GM21737 (cell line): ENCODE results near the gene ACOT8.
A peak's percentile ranks its signal among the peaks of the same experiment; 100 is the strongest.
"Not testable (repeated sequence)": the region's sequence is repeated elsewhere in the genome, so short reads cannot be mapped to it uniquely, and the experiment has no call there.

Experiments used
- ATAC-seq: cut with Tn5 transposase; IDR thresholded peaks from one replicate; pipeline ENCODE4 v1.9.1; 2021; ENCODE audit warnings: mild to moderate bottlenecking, moderate library complexity; ENCODE audit not compliant: unreplicated experiment

Gene ACOT8

GRCh38 chr20:45888681-45889080 lies 31.5 kb upstream of the ACOT8 start:
- no peak for ATAC-seq

DNA sequence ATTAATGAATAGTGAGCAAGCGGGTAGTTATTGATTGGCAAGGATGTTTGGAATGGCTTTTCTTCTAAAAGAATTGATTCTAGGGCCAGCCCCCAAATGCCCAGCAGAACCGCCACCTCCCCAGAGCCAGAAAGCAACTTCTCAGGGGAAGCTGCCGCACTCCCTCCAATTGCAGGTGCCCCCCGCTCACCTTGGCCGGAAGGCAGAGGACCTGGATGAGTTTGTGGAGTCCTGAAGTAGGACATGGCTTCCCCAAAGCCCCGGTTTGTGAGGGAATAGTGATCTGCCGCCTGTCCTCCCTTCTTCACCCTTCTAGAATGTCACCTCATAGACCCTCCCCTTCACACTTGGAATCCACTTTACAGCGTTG lies 30.1 kb upstream of the ACOT8 start, which contains the start of gene SPATA25:
Gene SPATA25 (minus strand): TSS at position 277 of the 370 bp plus-strand sequence. CDS start 32 bp downstream, at position 245.
- ATAC-seq = no peak

GRCh38 chr20:45886590-45887345 lies 29.6 kb upstream of the ACOT8 start:
- no peak for ATAC-seq

GRCh38 chr20:45883100-45883469 lies 25.9 kb upstream of the ACOT8 start:
- ATAC-seq = no peak

DNA sequence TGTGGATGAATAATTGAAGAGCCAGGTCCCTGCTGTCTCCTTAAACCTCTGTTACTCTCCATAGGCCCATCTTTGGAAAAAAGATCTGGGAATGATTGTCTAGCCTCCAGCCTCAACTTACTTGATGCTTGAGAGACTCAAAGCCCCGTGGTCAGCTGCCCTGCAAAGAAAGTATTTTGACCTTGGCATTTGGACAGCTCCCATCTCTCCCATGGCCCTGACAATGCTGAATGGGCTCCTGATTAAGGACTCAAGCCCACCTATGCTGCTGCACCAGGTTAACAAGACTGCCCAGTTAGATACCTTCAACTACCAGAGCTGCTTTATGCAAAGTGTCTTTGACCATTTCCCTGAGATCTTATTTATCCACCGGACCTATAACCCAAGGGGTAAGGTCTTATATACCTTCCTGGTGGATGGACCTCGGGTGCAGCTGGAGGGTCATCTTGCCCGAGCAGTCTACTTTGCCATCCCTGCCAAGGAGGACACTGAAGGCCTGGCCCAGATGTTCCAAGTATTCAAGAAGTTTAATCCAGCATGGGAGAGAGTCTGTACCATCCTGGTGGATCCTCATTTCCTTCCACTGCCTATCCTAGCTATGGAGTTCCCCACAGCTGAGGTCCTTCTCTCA lies 25.4 kb upstream of the ACOT8 start:
- no peak for ATAC-seq

DNA sequence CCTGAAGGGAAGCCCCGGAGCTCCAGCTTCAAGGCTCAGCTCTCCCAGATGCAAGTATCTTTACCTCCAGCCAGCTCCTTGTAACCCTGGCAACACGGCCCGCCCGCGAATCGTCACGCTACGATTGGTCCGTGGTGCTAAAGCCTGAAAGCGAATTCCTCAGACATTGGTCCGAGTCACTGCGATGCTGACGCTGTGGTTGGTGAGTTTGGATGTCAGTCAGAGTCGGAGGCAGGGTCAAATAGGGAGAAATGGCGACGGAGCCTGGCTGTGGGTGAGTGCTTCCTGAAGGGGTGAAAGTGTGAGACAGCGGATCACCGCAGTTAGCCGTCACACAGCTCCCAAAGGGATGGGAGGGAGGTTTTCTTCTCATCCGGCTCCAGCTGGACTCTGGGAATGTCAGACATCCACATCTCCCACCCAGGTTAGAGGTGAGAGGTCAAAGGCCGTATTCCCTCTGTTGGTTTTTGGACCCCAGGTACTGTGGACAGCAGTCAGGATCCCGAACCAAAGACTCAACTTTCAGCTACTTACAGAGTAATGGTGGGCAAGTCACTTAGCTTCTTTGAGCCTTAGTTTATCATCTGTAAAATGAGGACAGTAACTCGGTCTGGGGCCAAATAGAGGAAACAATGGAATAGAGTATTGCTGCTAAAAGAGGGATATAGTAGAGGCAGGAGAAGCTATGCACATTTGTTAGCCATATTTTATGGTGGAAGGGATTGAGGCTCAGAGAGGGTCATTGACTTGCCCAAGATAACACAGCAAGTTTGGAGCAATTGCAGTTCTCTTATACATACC lies 24.0 kb upstream of the ACOT8 start, which contains the start of gene ZSWIM1:
Gene ZSWIM1 (plus strand): TSS at position 240 of the 801 bp plus-strand sequence. CDS start 1,366 bp downstream, outside the sequence.
- ATAC-seq = peak; percentile 95

GRCh38 chr20:45878076-45878761 lies 21.0 kb upstream of the ACOT8 start:
- no peak for ATAC-seq

- no peak for ATAC-seq
Observed at GRCh38 chr20:45874576-45874975, 17.4 kb upstream of the ACOT8 start.

DNA sequence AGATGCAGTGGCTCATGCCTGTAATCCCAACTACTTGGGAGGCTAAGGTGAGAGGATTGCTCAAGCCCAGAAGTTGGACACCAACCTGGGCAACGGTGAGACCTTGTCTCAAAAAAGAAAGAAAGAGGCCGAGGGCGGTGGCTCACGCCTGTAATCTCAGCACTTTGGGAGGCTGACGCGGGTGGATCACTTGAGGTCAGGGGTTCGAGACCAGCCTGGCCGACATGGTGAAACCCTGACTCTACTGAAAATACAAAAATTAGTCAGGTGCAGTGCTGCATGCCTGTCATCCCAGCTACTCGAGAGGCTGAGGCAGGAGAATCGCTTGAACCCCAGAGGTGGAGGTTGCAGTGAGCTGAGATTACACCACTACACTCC lies 16.9 kb upstream of the ACOT8 start:
- ATAC-seq = not testable (repeated sequence)

GRCh38 chr20:45873409-45874103 lies 16.4 kb upstream of the ACOT8 start:
- ATAC-seq = no peak

GRCh38 chr20:45872626-45873025 lies 15.4 kb upstream of the ACOT8 start:
- ATAC-seq = no peak

DNA sequence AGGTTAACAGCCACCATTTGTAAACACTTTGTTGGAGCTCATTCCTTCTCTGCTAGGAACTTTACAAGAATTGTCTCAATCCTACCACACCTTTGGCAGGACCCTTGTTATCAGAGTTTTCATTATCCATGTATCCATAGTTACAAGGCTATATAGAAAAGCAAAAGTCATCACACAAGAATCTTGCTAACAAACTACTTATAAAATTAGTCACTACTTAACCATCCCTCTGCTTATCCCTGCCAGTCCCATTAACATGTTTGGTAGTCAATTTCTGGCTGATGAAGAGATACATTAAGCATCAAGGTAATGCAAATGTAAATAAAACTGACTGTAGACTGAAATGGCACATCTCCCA lies 10.6 kb upstream of the ACOT8 start:
- no peak for ATAC-seq

DNA sequence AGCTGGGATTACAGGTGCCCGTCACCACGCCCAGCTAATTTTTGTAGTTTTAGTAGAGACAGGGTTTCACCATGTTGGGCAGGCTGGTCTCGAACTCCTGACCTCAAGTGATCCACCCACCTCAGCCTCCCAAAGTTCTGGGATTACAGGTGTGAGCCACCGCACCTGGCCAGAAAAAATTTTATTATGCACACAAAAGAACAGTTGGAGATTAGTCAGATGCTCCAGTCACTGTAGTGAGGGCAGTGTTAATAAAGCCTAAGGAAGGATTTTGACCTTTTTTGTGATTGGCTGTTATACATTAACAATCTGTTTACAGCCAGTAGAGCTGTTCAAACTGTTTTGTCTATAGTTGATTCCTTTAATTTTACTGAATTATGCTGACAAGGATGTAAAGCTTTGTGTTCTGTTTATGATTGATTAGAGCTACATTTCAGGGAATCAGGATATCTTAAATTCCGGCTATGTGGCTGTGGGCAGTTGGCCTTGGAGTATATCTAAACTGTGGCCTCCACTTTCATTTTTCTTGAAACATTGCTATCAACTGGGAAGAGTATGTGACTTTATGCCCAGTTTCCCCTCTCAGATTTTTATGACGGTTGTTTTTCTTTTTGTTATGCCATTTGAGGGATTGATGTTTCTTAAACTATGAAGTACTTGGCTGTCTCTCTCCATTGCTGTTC lies 10.1 kb upstream of the ACOT8 start:
- ATAC-seq = no peak

DNA sequence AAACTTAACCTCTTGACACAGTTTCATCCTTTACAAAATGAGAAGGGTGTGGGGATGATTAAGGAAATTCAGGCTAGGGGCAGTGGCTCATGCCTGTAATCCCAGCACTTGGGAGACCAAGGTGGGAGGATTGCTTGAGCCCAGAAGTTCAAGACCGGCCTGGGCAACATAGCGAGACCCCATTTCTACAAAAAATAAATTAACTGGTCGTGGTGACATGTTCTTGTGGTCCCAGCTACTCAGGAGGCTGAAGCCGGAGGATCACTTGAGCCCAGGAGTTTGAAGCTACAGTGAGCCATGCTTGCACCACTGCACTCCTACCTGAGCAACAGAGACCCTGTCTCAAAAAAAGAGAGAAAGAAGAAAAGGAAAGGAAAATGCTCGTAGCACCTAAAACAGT lies 9.3 kb upstream of the ACOT8 start:
- no peak for ATAC-seq

DNA sequence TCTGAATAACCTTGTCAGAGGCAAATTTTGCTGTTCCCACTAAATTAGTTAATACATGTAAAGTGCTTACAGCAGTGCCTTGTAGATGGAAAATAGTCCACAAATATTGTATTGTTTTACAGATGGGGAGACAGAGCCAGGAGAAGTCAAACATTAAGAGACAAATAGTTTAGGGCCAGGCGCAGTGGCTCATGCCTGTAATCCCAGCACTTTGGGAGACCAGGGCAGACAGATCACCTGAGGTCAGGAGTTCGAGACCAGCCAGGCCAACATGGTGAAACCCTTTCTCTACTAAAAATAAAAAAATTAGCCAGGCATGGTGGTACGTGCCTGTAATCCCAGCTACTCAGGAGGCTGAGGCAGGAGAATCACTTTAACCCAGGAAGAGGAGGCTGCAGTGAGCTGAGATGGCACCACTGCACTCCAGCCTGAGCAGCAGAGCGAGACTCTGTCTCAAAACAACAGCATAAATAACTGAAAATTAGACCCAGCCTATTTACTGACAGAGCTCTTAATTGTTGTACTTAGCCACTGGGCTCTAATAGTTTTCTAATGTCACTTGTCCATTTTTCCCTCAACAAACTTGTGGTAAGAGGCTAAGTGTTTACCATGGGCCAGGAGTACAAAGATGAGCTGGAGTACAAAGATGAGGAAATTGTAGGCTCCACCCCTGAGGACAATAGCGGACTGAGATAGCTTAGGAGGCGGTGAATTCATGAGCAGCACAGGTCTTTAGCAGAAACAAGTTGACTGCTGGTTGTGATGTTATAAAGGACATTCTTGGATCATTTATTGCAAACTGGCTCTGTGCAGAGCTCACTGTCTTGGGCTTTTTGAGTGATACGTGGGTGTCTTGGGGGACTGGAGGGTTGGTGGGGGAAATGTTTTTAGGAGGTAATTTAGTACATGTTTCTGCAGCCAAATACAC lies 6.6 kb upstream of the ACOT8 start:
- no peak for ATAC-seq

DNA sequence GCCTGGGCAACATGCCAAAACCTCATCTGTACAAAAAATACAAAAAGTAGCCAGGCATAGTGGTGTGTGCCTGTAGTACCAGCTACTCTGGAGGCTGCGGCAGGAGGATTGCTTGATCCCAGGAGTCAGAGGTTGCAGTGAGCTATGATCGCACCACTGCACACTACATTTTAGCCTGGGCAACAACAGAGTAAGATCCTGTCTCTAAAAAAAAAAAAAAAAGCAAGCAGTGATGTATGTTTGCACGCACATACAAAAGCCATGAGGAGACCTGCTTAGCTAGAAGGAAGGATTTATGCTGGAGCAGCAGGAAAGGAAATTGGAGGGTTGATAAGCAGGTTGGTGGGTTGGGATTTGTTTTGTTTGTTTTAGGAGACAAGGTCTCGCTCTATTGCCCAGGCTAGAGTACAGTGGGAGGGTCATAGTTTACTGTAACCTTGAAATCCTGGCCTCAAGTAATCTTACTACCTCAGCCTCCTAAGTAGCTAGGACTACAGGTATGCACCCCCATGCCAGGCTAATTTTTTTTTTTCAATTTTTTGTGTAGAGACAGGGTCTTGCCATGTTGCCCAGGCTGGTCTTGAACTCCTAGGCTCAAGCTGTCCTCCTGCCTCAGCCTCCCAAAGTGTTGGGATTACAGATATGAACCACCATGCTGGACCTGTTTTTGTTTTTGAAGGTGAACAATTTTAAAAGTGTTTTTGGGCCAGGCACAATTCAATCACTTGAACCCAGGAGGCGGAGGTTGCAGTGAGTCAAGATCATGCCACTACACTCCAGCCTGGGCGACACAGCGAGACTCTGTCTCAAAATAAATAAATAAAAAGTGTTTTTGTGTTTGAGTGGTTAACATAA lies 4.3 kb upstream of the ACOT8 start:
- no peak for ATAC-seq

DNA sequence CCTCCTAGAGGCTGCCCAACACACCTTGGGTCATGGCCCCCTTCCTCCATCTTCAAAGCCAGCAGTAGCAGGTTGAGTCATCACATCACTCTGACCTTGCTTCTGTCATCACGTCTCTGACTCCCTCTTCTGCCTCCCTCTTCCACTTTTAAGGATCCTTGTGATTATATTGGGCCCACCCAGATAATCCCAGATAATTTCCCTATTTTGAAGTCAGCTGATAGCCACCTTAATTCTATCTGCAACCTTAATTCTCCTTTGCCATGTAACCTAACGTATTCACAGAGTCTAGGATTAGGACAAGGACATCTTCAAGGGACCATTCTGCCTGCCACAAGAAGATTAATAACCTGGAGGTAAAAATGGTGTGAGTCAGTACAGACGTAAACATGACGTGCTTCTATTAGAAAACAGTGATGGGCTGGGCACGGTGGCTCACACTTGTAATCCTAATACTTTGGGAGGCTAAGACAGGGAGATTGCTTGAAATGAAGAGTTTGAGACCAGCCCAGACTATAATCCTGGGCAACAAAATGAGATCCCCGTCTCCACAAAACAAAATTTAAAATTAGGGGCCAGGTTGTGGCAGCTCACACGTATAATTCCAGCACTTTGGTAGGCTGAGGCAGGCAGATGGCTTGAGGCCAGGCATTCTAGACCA lies 3.5 kb upstream of the ACOT8 start:
- no peak for ATAC-seq

- ATAC-seq = no peak
Observed at GRCh38 chr20:45859916-45860315, 2.7 kb upstream of the ACOT8 start.
